Activated CD8-positive, alpha-beta T cell treated with anti-CD3 and anti-CD28 coated beads for 36 hours (primary cell): ENCODE measurements around the gene AMPH. TPM values are rescaled to one million over a fixed set of nuclear protein-coding genes. Genes with fewer than 3 reads are reported as not detected.

Experiments used
- ATAC-seq: fragments of 200-7000 bp; cut with Tn5 transposase; one replicate; pipeline ENCODE4 v1.10.0; 2021; ENCODE audit warnings: mild to moderate bottlenecking, moderate library complexity
- CTCF ChIA-PET: fragments of 350-600 bp; sonication (Branson Sonifier 250); formaldehyde crosslinking; loops from one replicate; lab custom pipeline; 2021; ENCODE audit warnings: antibody characterized with exemption; lab: Charles Lee
- POLR2A ChIA-PET: fragments of 350-600 bp; sonication (Branson Sonifier 250); formaldehyde crosslinking; loops from one replicate; lab custom pipeline; 2021; ENCODE audit warnings: antibody characterized with exemption; lab: Charles Lee
- DNase-seq: peaks from one replicate; pipeline ENCODE4 v3.0.0-alpha.2; 2020
- H3K27ac Mint-ChIP-seq: one replicate; pipeline ENCODE4 v1.8.0; 2021; ENCODE audit warnings: mild to moderate bottlenecking, mixed read lengths
- H3K27me3 Mint-ChIP-seq: one replicate; pipeline ENCODE4 v1.8.0; 2021; ENCODE audit warnings: mixed read lengths
- H3K36me3 Mint-ChIP-seq: one replicate; pipeline ENCODE4 v1.8.0; 2021; ENCODE audit warnings: low read depth, mixed read lengths
- H3K4me1 Mint-ChIP-seq: one replicate; pipeline ENCODE4 v1.8.0; 2021; ENCODE audit warnings: low read depth, mixed read lengths
- H3K4me3 Mint-ChIP-seq: one replicate; pipeline ENCODE4 v1.8.0; 2021; ENCODE audit warnings: mild to moderate bottlenecking, moderate library complexity, mixed read lengths
- H3K9me3 Mint-ChIP-seq: one replicate; pipeline ENCODE4 v1.8.0; 2021; ENCODE audit warnings: mixed read lengths
- intact Hi-C: fragments of 100-400 bp; cut with micrococcal nuclease; formaldehyde crosslinking; loops from one replicate; pipeline ENCODE4 v1.10.0; 2022
- total RNA-seq, 2 experiments: library from RNA; stranded (reverse); gene quantifications; one replicate each; pipeline ENCODE4 v1.2.3, GENCODE V29; 2021
- TF ChIP-seq, protein P1 (sequence below): fragments of 200-600 bp; IDR thresholded peaks from one replicate; pipeline ENCODE4 v1.8.0; 2022; ENCODE audit warnings: antibody characterized with exemption, mild to moderate bottlenecking

The AMPH gene
- total RNA-seq, 2 experiments from 2014 or later = not detected

DNA sequence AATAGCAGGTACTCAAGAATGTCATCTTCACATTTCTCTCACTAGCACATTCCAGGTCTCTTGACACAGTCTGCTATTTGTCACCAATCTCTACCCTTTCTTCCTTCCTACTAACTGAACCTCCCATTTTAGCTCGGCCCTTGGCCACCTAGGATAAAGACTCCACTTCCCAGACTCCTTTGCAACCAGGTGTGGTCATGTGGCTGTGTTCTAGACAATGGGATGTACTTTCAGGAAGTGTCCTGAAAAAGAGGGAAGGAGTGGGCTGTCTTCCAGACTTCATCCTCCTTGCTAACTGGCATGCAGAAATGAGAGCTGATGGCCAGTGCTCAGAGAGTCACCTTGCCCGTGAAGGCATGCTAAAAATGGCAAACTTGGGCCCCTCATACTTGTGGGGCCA is 139.2 kb downstream of the AMPH start:
- H3K36me3 Mint-ChIP-seq = no peaks in the 10 kb centered on the region
- no peaks in the 10 kb centered on the region for H3K9me3 Mint-ChIP-seq
- ATAC-seq (no peak), DNase-seq (no peak)
- no peak overlapping the region for H3K27ac Mint-ChIP-seq
- intact Hi-C loops = no loop called here
- ChIA-PET CTCF (no interaction called here), POLR2A (no interaction called here)
- H3K4me1 Mint-ChIP-seq = no peaks in the 10 kb centered on the region
- TF ChIP-seq, protein P1, sequence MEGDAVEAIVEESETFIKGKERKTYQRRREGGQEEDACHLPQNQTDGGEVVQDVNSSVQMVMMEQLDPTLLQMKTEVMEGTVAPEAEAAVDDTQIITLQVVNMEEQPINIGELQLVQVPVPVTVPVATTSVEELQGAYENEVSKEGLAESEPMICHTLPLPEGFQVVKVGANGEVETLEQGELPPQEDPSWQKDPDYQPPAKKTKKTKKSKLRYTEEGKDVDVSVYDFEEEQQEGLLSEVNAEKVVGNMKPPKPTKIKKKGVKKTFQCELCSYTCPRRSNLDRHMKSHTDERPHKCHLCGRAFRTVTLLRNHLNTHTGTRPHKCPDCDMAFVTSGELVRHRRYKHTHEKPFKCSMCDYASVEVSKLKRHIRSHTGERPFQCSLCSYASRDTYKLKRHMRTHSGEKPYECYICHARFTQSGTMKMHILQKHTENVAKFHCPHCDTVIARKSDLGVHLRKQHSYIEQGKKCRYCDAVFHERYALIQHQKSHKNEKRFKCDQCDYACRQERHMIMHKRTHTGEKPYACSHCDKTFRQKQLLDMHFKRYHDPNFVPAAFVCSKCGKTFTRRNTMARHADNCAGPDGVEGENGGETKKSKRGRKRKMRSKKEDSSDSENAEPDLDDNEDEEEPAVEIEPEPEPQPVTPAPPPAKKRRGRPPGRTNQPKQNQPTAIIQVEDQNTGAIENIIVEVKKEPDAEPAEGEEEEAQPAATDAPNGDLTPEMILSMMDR = no peak
- no peak overlapping the region for H3K4me3 Mint-ChIP-seq
- H3K27me3 Mint-ChIP-seq = peaks cover 8% of the 10 kb centered on the region

DNA sequence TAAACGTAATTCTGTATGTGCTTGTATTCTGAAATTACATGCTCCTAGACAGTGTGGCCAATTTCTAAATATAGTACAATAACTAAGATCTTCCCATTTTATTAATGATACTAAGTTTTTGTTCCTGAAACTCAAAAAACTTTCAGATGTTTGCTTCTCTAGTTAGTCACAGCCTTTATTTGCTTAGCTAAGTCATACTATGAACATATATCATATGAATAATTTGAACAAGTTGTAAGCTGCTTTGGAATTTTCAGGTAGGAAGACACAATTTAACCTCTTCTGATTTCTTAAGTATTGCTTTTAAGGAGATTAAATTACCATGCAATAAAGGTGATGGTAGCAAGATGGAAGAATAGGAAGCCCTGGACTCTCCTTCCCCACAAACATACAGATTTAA is 148.7 kb downstream of the AMPH start:
- H3K27ac Mint-ChIP-seq = no peak overlapping the region
- peaks cover 3% of the 10 kb centered on the region for H3K27me3 Mint-ChIP-seq
- DNase-seq (no peak), ATAC-seq (no peak)
- intact Hi-C loops = no loop called here
- peaks cover 2% of the 10 kb centered on the region for H3K36me3 Mint-ChIP-seq
- H3K9me3 Mint-ChIP-seq = peaks cover 11% of the 10 kb centered on the region
- TF ChIP-seq, protein P1 = no peak
- POLR2A ChIA-PET = no interaction called here
- no peak overlapping the region for H3K4me3 Mint-ChIP-seq
- CTCF ChIA-PET = no interaction called here
- H3K4me1 Mint-ChIP-seq = no peaks in the 10 kb centered on the region

DNA sequence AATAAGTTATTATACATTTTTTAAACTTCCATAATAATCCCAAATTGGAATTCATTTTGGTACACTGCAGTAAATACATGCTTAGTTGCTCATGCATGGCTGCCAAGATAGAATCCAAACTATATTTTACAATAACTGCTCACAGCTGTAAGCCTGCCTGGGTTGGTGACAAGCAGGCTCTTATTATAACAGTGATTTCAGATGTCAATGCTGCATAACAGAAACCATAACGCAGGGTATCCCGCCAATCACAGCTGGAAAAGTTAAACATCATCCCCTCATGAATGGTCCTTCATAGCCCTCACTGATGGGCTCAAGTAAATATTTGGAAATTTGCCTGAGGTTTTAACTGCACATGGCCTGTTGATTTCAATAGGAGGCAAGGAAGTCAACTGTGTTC is 149.8 kb downstream of the AMPH start:
- Mint-ChIP-seq H3K4me1 (no peaks in the 10 kb centered on the region), H3K27me3 (peaks cover 1% of the 10 kb centered on the region), H3K36me3 (peaks cover 2% of the 10 kb centered on the region), H3K9me3 (peaks cover 11% of the 10 kb centered on the region), H3K4me3 (no peak overlapping the region), H3K27ac (no peak overlapping the region)
- no peak for ATAC-seq
- intact Hi-C loops = no loop called here
- TF ChIP-seq, protein P1 = no peak
- ChIA-PET CTCF (no interaction called here), POLR2A (no interaction called here)
- no peak for DNase-seq

DNA sequence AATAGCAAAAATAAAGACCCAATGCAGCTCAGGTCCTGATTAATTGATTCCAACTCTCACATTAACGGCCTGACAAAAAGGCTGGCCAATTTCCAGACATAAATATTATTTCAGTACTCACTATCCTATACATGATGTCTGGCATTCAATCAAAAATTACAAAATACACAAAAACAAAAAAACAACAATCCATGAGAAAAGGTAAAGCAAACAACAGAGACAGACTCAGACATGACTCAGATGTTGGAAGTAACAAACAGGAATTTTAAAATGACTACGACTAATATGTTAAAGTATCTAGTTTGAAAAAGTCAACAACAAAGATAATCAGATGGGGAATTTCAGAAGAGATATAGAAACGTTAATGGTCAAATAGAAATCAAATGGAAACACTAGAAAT is 152.8 kb downstream of the AMPH start:
- CTCF ChIA-PET = interaction anchor here (1.2 kb wide), 1 partner anchor 24 kb away, joined by 3 read pairs; no protein-coding TSS in a partner anchor
- no peak for DNase-seq
- POLR2A ChIA-PET = no interaction called here
- ATAC-seq = no peak
- H3K4me1 Mint-ChIP-seq = no peaks in the 10 kb centered on the region
- peaks cover 7% of the 10 kb centered on the region for H3K9me3 Mint-ChIP-seq
- H3K27ac Mint-ChIP-seq = no peak overlapping the region
- intact Hi-C loops = no loop called here
- peaks cover 2% of the 10 kb centered on the region for H3K36me3 Mint-ChIP-seq
- H3K4me3 Mint-ChIP-seq = no peak overlapping the region
- TF ChIP-seq, protein P1 = no peak
- no peaks in the 10 kb centered on the region for H3K27me3 Mint-ChIP-seq

DNA sequence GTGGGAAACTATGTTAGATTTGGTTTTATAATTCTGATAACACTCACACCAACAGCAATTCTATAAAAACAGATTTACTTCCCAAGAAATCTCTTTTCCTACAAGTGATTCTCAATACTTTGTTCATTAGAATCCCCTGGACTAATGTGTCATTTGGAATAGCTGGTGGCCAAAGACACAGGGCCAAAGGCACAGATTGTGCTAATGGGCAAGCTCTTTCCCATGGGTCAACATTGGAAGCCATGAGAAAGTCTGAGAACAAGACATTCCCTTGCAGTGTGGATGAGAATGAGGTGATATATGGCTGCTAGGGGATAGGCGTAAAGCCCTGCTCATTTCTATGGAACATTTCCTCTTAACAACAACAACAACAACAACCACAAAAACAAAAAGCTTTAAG is 153.8 kb downstream of the AMPH start:
- TF ChIP-seq, protein P1 = no peak
- DNase-seq = no peak
- Mint-ChIP-seq H3K27me3 (no peaks in the 10 kb centered on the region), H3K4me3 (no peak overlapping the region), H3K4me1 (no peaks in the 10 kb centered on the region), H3K27ac (no peak overlapping the region), H3K36me3 (peaks cover 2% of the 10 kb centered on the region), H3K9me3 (peaks cover 7% of the 10 kb centered on the region)
- ChIA-PET POLR2A (interaction anchor here (0.7 kb wide), 1 partner anchor 10 kb away, joined by 3 read pairs; no protein-coding TSS in a partner anchor), CTCF (interaction anchor here (1.2 kb wide), 1 partner anchor 23 kb away, joined by 3 read pairs; no protein-coding TSS in a partner anchor)
- intact Hi-C loops = no loop called here
- ATAC-seq = no peak
